ENCODE results near the gene CD6. TPM values are rescaled to one million over a fixed set of nuclear protein-coding genes. Genes with fewer than 3 reads are reported as not detected.

The CD6 gene
- total RNA-seq, 4 donors from 2014 or later = 0.42 to 2.7 (median 1.8) TPM

DNA sequence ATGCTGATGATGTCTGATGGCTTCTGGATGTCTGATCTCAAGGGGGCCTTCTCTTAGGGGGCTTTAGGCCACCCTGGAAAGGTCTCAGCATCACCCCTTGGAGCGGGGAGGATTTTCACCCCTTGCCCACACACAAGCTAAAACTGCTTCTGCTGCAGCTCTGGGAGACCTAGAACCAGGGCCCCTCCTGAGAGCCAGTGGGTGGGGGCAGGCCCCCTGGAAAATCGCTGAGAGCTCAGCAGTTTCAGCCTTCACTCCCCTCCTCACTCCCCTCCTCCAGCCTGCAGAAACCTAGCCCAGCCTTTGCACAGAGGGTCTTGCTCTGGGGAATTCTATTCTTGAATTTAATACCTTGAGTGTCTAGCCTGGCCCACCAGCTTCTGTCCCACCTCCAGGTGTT lies 17.2 kb downstream of the CD6 start:
- intact Hi-C loops (cut with DNase I; ENCODE audit: low total_unique reads) = no loop called here
- WGBS, 2 donors = 74 to 88% methylated on average over 2 of the region's 2 CpGs
- TF ChIP-seq POLR2A (IDR thresholded peaks at IDR 0.05) = no peak
- TF ChIP-seq, protein P1, sequence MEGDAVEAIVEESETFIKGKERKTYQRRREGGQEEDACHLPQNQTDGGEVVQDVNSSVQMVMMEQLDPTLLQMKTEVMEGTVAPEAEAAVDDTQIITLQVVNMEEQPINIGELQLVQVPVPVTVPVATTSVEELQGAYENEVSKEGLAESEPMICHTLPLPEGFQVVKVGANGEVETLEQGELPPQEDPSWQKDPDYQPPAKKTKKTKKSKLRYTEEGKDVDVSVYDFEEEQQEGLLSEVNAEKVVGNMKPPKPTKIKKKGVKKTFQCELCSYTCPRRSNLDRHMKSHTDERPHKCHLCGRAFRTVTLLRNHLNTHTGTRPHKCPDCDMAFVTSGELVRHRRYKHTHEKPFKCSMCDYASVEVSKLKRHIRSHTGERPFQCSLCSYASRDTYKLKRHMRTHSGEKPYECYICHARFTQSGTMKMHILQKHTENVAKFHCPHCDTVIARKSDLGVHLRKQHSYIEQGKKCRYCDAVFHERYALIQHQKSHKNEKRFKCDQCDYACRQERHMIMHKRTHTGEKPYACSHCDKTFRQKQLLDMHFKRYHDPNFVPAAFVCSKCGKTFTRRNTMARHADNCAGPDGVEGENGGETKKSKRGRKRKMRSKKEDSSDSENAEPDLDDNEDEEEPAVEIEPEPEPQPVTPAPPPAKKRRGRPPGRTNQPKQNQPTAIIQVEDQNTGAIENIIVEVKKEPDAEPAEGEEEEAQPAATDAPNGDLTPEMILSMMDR (IDR thresholded peaks at IDR 0.05) = no peak
- DNase-seq (ENCODE audit: low spot score in 2 of 2) = no peak
- no peak overlapping the region for H3K4me3 ChIP-seq (ENCODE audit: low read depth, poor library complexity, severe bottlenecking)

DNA sequence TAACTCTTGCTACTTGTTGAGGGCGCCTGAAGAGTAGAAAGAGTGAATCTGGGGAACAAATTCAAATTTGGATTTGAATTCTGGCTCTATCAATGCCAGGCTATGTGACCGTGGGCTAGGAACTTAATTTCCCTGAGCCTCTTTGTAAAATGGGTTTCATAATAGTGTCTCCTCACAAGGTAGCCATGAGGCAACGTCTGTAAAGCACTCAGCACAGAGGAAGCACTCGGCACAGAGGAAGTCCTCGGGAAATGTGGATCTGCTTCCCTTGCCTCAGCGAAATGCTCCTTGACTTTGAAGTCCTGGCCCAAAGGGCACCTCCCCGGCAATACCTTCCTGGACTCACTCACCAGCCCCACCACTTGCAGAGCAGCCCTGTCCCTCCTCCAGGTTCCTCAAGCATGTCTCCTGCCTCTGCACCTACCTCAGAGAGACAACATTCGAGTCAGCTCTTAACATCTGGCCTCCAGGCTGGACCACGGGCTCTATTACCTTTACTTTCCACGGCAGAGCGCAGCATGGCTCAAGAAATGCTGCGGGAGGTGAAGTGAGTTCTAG lies 17.7 kb downstream of the CD6 start:
- DNase-seq (ENCODE audit: low spot score in 2 of 2) = no peak
- 51 to 63% methylated on average over 12 of the region's 12 CpGs for WGBS, 2 donors
- no peak for TF ChIP-seq POLR2A (IDR thresholded peaks at IDR 0.05)
- TF ChIP-seq, protein P1 (IDR thresholded peaks at IDR 0.05) = no peak
- H3K4me3 ChIP-seq (ENCODE audit: low read depth, poor library complexity, severe bottlenecking) = no peak overlapping the region
- intact Hi-C loops (cut with DNase I; ENCODE audit: low total_unique reads) = no loop called here

DNA sequence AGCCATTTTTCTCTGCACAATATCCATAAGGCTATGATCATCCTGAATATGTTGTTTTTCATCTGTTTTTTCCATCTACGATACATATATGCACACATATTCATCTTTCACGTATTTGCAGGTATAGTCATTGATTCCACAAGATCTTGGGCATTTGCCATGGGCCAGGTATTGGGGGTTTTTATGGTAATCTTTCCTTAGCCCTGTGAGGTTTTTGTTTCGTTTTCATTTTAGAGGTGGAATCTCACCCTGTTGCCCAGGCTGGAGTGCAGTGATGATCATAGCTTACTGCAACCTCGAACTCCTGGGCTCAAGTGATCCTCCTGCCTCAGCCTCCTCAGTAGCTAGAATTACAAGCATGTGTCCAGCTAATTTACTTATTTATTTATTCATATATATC lies 20.0 kb downstream of the CD6 start:
- WGBS, 2 donors = 88 to 89% methylated on average over 4 of the region's 4 CpGs
- no peak for DNase-seq (ENCODE audit: low spot score in 2 of 2)
- intact Hi-C loops (cut with DNase I; ENCODE audit: low total_unique reads) = no loop called here
- TF ChIP-seq, protein P1 (IDR thresholded peaks at IDR 0.05) = no peak
- no peak for TF ChIP-seq POLR2A (IDR thresholded peaks at IDR 0.05)
- no peak overlapping the region for H3K4me3 ChIP-seq (ENCODE audit: low read depth, poor library complexity, severe bottlenecking)

DNA sequence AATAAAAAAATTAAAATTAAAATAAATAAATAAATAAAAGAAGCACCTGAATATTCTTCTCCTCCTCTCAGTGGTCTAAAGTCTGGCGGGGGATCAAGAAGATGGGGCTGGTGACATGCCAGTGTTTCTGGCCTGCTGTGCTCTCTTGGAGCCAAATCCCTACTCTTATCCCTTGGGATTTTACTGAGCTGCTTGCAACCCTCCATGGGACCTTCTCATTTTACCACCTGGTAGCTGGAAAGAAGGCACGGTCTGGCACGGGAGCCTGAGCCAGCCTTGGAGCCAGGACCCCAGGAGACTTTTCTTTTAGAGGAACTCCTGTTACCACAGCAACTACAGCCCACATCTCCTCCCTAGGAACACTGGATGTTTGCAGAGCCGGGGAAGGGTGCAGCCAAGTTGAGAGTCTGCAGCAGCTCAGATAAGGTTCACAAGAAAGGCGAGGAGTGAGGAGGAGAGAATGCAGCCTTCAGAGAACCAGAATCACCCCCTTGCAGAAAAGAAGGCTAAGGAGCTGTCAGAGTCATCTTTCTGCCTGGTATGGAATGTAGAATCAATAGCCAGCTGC lies 21.4 kb downstream of the CD6 start:
- no peak for TF ChIP-seq POLR2A (IDR thresholded peaks at IDR 0.05)
- TF ChIP-seq, protein P1 (IDR thresholded peaks at IDR 0.05) = no peak
- H3K4me3 ChIP-seq (ENCODE audit: low read depth, poor library complexity, severe bottlenecking) = no peak overlapping the region
- intact Hi-C loops (cut with DNase I; ENCODE audit: low total_unique reads) = no loop called here
- DNase-seq (ENCODE audit: low spot score in 2 of 2) = no peak
- 55 to 57% methylated on average over 5 of the region's 5 CpGs for WGBS, 2 donors

DNA sequence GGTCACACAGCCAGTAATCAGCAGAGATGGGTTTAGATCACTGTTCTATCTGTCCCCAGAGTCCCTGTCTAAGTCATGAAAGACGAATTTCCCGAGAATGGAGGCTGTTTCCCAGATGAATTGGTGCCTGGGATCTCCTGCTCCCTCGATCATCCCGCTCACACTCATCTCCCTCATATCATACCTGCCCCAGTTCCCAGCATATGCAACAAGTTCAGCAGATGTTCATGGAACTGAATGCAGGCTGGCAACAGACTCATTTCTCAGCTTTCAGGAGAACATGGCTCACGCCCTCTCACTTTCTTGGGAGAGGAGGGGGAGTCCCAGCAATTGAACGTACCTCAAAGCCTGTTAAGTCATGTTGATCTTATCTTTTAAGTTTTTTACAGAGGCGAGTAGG lies 22.1 kb downstream of the CD6 start:
- DNase-seq (ENCODE audit: low spot score in 2 of 2) = no peak
- WGBS, 2 donors = 39 to 45% methylated on average over 7 of the region's 7 CpGs

More for the DNA sequence above, 22.1 kb downstream of the CD6 start:
- intact Hi-C loops (cut with DNase I; ENCODE audit: low total_unique reads) = no loop called here
- H3K4me3 ChIP-seq (ENCODE audit: low read depth, poor library complexity, severe bottlenecking) = no peak overlapping the region
- TF ChIP-seq, protein P1 (IDR thresholded peaks at IDR 0.05) = no peak
- TF ChIP-seq POLR2A (IDR thresholded peaks at IDR 0.05) = no peak

Measured in lower leg skin (tissue), 4 donors.